Right lobe of liver (tissue), 4 donors: ENCODE measurements around the gene OTC.

Experiments used
- CTCF ChIP-seq, 4 donors: fragments of 200-600 bp in 3 of 4; fragments of 450-650 bp in 1 of 4; IDR thresholded peaks; one replicate each; pipeline versions ENCODE4 v1.5.1 to v1.8.0; 2016 to 2022; ENCODE audit warnings: antibody characterized with exemption in 4 of 4, mild to moderate bottlenecking in 2 of 4
- POLR2A ChIP-seq: fragments of 450-650 bp; IDR thresholded peaks from one replicate; pipeline ENCODE4 v1.6.1; 2017; ENCODE audit warnings: antibody characterized with exemption, mild to moderate bottlenecking
- donor health status: DM: no; HTN: no; CAD: no.
- donor health status: DM: no; HTN: no; CAD: no.
- donor health status: DM: no; HTN: yes; CAD: no.

GRCh38 chrX:38351346-38351745 is 1.1 kb upstream of the OTC start:
- TF ChIP-seq POLR2A = no peak
- TF ChIP-seq CTCF (IDR thresholded peaks at IDR 0.05) = no peak
